ENCODE results near the gene TAF11L3. TPM values are rescaled to one million over a fixed set of nuclear protein-coding genes. Genes with fewer than 3 reads are reported as not detected.
"Not testable (repeated sequence)": the region's sequence is repeated elsewhere in the genome, so short reads cannot be mapped to it uniquely, and the experiment has no call there.

The TAF11L3 gene
- total RNA-seq, 4 donors from 2014 or later, result not detected

DNA sequence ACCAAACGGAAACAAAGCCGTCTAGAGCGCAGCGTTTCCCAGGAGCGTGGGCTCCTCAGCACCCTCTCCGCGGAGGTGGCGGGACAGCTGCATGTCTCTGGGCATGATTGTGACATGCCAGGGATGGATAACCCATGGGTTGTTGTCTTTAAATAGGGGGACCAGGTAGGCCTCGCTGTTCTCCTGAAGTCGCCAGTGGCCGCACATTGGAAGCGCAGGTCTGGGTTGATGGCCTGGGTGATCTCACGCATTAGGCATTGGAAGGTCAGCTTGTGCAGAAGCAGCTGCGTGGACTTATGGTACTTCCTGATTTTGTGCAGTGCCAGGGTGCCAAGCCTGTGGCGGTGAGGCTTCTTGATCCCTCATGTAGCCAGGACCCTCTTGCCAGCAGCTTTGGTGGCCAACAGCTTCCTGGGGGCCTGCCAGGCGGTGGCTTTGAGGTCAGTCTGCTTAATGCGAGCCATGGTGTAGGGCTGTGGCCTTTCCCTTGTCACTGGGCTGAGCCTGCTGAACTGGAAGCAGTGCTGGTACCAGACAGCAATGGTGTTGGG is 6.3 kb upstream of the TAF11L3 start:
- H3K27ac ChIP-seq, result no peak overlapping the region
- WGBS, 2 donors, result 91 to 93% methylated on average over 5 to 14 of the region's 17 CpGs
- TF ChIP-seq, protein P1, sequence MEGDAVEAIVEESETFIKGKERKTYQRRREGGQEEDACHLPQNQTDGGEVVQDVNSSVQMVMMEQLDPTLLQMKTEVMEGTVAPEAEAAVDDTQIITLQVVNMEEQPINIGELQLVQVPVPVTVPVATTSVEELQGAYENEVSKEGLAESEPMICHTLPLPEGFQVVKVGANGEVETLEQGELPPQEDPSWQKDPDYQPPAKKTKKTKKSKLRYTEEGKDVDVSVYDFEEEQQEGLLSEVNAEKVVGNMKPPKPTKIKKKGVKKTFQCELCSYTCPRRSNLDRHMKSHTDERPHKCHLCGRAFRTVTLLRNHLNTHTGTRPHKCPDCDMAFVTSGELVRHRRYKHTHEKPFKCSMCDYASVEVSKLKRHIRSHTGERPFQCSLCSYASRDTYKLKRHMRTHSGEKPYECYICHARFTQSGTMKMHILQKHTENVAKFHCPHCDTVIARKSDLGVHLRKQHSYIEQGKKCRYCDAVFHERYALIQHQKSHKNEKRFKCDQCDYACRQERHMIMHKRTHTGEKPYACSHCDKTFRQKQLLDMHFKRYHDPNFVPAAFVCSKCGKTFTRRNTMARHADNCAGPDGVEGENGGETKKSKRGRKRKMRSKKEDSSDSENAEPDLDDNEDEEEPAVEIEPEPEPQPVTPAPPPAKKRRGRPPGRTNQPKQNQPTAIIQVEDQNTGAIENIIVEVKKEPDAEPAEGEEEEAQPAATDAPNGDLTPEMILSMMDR (IDR thresholded peaks at IDR 0.05), result no peak
- TF ChIP-seq POLR2A (IDR thresholded peaks at IDR 0.05), result no peak
- no peaks in the 10 kb centered on the region for H3K4me1 ChIP-seq
- H3K36me3 ChIP-seq, result no peaks in the 10 kb centered on the region
- no peak overlapping the region for H3K4me3 ChIP-seq
- intact Hi-C loops (cut with DNase I), result no loop called here
- no peaks in the 10 kb centered on the region for H3K27me3 ChIP-seq
- no peaks in the 10 kb centered on the region for H3K9me3 ChIP-seq
- DNase-seq, result no peak

DNA sequence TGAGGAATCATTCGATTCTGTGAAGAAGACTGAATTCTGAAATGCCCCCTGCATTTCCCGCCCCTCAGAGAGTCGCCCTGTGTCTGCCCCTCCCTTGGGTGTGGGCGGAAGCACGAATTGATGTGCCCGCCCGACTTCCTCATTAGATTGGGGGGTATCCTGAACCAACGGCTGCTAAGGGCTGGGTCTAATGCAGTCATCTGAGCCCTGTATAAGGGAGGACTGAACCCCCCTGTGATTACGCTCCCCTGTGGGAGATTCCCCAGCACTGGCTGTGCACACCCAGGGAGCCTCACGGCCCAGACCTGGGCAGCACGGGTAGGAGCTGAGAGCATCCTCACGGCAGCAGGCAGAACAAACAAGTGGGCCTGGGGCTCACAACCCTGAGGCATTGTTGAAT is 641 bp upstream of the TAF11L3 start:
- H3K36me3 ChIP-seq; H3K4me1 ChIP-seq; H3K4me3 ChIP-seq; H3K9me3 ChIP-seq; intact Hi-C loops (cut with DNase I); H3K27me3 ChIP-seq; DNase-seq; H3K27ac ChIP-seq: not testable (repeated sequence)
- WGBS, 2 donors, result 78 to 81% methylated on average over 10 to 11 of the region's 12 CpGs

DNA sequence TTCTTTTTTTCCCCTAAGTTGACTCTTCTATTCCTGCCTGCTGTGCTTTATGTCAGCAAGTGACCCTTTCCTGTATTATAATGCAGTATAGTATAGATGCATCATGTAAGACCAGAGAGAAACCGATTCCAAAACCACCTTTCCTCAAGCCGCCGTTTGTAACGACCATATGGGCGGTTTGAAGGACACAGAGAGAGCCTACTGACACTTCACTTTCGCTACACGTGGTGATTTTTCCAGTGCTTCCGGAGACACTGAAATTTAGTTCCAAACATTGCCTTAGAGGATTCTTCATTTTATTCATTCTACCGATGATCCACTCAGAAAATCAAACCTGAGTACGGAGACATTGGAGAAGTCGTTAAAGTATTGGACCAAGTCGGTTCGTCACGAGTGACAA is 1.3 kb downstream of the TAF11L3 start:
- DNase-seq; H3K27me3 ChIP-seq; H3K4me1 ChIP-seq; H3K4me3 ChIP-seq; H3K27ac ChIP-seq; H3K36me3 ChIP-seq; H3K9me3 ChIP-seq; intact Hi-C loops (cut with DNase I): not testable (repeated sequence)
- WGBS, 2 donors, result 90 to 92% methylated on average over 9 of the region's 14 CpGs

DNA sequence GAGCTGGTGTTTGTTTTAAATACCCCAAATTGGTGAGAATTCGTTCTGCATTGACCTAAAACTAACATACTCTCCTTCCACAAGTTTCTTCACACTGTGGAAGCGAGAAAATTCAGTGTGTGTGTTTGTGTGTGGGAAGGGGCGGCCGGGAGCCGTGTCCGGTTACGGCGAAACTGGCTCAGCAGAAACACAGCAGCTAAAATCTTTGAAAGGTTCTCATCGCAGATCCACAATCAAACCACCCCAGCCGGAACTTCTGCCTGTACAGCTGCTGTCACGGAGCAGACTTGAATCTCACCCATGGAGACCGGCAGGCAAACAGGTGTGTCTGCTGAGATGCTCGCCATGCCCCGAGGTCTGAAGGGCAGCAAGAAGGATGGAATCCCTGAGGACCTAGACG is 3.3 kb downstream of the TAF11L3 start, which contains the start of gene TAF11L4:
Gene TAF11L4, plus strand, starts transcription at position 301 of the 400 bp plus-strand sequence.
- H3K27ac ChIP-seq; H3K36me3 ChIP-seq; DNase-seq; H3K4me3 ChIP-seq; H3K27me3 ChIP-seq; H3K9me3 ChIP-seq; H3K4me1 ChIP-seq; intact Hi-C loops (cut with DNase I): not testable (repeated sequence)
- WGBS, 2 donors, result no CpG with 5 or more reads among the region's 15 CpGs

DNA sequence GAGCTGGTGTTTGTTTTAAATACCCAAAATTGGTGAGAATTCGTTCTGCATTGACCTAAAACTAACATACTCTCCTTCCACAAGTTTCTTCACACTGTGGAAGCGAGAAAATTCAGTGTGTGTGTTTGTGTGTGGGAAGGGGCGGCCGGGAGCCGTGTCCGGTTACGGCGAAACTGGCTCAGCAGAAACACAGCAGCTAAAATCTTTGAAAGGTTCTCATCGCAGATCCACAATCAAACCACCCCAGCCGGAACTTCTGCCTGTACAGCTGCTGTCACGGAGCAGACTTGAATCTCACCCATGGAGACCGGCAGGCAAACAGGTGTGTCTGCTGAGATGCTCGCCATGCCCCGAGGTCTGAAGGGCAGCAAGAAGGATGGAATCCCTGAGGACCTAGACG is 6.8 kb downstream of the TAF11L3 start, which contains the start of gene TAF11L5:
Gene TAF11L5, plus strand, starts transcription at position 301 of the 400 bp plus-strand sequence.
- intact Hi-C loops (cut with DNase I), result not testable (repeated sequence)

DNA sequence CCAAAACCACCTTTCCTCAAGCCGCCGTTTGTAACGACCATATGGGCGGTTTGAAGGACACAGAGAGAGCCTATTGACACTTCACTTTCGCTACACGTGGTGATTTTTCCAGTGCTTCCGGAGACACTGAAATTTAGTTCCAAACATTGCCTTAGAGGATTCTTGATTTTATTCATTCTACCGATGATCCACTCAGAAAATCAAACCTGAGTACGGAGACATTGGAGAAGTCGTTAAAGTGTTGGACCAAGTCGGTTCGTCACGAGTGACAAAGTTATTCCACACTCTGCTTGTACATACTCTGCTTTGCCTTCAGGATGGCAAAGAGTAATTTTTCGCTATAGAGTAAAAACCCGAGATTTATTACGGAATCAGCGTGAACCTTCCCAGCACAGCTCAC is 8.3 kb downstream of the TAF11L3 start:
- H3K9me3 ChIP-seq; H3K36me3 ChIP-seq; H3K27me3 ChIP-seq; H3K4me3 ChIP-seq; H3K4me1 ChIP-seq; DNase-seq; intact Hi-C loops (cut with DNase I); H3K27ac ChIP-seq: not testable (repeated sequence)
- 87 to 92% methylated on average over 11 to 17 of the region's 17 CpGs for WGBS, 2 donors

More for the DNA sequence above, 6.8 kb downstream of the TAF11L3 start, which contains the start of gene TAF11L5:
- not testable (repeated sequence) for H3K27ac ChIP-seq, H3K36me3 ChIP-seq, H3K4me3 ChIP-seq, H3K27me3 ChIP-seq, H3K9me3 ChIP-seq, DNase-seq, H3K4me1 ChIP-seq
- WGBS, 2 donors, result no CpG with 5 or more reads among the region's 15 CpGs

DNA sequence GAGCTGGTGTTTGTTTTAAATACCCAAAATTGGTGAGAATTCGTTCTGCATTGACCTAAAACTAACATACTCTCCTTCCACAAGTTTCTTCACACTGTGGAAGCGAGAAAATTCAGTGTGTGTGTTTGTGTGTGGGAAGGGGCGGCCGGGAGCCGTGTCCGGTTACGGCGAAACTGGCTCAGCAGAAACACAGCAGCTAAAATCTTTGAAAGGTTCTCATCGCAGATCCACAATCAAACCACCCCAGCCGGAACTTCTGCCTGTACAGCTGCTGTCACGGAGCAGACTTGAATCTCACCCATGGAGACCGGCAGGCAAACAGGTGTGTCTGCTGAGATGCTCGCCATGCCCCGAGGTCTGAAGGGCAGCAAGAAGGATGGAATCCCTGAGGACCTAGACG is 10.2 kb downstream of the TAF11L3 start, which contains the start of gene TAF11L6:
Gene TAF11L6, plus strand, starts transcription at position 301 of the 400 bp plus-strand sequence.
- intact Hi-C loops (cut with DNase I); H3K36me3 ChIP-seq; DNase-seq; H3K9me3 ChIP-seq; H3K4me1 ChIP-seq; H3K4me3 ChIP-seq; H3K27ac ChIP-seq; H3K27me3 ChIP-seq: not testable (repeated sequence)
- WGBS, 2 donors, result no CpG with 5 or more reads among the region's 15 CpGs

Small RNA genes within 50 kb of the gene (small RNA-seq; reads per million reads assigned to genes)
- 0 reads per million in 4 donors for gene AC106774.3

Other genes with a start within 250 kb of the TAF11L3 start
- not detected for gene TAF11L2, start 20.1 kb upstream of the TAF11L3 start, total RNA-seq
- not detected for gene TAF11L4, start 3.4 kb downstream of the TAF11L3 start, total RNA-seq
- not detected for gene TAF11L5, start 6.9 kb downstream of the TAF11L3 start, total RNA-seq
- not detected for gene TAF11L6, start 10.3 kb downstream of the TAF11L3 start, total RNA-seq
- gene TAF11L7, start 67.4 kb downstream of the TAF11L3 start, total RNA-seq, result not detected
- gene TAF11L8, start 72.6 kb downstream of the TAF11L3 start, total RNA-seq, result not detected
- not detected for gene TAF11L9, start 76.0 kb downstream of the TAF11L3 start, total RNA-seq
- gene TAF11L10, start 79.5 kb downstream of the TAF11L3 start, total RNA-seq, result not detected
- not detected for gene TAF11L11, start 85.8 kb downstream of the TAF11L3 start, total RNA-seq
- gene TAF11L12, start 92.0 kb downstream of the TAF11L3 start, total RNA-seq, result not detected
- gene TAF11L13, start 113.7 kb downstream of the TAF11L3 start, total RNA-seq, result not detected
- not detected for gene TAF11L14, start 116.1 kb downstream of the TAF11L3 start, total RNA-seq

All from esophagus squamous epithelium (tissue), 5 donors.